Ecto neural progenitor cell (in vitro differentiated cells): ENCODE data around the gene L1TD1.
A peak's percentile ranks its signal among the peaks of the same experiment; 100 is the strongest.
"Not testable (repeated sequence)": the region's sequence is repeated elsewhere in the genome, so short reads cannot be mapped to it uniquely, and the experiment has no call there.

Experiments
- DNase-seq: peaks from one replicate; pipeline ENCODE4 v3.0.0-alpha.2; 2018; ENCODE audit warnings: low spot score

Gene L1TD1, protein sequence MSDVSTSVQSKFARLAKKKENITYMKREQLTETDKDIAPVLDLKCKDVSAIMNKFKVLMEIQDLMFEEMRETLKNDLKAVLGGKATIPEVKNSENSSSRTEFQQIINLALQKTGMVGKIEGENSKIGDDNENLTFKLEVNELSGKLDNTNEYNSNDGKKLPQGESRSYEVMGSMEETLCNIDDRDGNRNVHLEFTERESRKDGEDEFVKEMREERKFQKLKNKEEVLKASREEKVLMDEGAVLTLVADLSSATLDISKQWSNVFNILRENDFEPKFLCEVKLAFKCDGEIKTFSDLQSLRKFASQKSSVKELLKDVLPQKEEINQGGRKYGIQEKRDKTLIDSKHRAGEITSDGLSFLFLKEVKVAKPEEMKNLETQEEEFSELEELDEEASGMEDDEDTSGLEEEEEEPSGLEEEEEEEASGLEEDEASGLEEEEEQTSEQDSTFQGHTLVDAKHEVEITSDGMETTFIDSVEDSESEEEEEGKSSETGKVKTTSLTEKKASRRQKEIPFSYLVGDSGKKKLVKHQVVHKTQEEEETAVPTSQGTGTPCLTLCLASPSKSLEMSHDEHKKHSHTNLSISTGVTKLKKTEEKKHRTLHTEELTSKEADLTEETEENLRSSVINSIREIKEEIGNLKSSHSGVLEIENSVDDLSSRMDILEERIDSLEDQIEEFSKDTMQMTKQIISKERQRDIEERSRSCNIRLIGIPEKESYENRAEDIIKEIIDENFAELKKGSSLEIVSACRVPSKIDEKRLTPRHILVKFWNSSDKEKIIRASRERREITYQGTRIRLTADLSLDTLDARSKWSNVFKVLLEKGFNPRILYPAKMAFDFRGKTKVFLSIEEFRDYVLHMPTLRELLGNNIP

DNA sequence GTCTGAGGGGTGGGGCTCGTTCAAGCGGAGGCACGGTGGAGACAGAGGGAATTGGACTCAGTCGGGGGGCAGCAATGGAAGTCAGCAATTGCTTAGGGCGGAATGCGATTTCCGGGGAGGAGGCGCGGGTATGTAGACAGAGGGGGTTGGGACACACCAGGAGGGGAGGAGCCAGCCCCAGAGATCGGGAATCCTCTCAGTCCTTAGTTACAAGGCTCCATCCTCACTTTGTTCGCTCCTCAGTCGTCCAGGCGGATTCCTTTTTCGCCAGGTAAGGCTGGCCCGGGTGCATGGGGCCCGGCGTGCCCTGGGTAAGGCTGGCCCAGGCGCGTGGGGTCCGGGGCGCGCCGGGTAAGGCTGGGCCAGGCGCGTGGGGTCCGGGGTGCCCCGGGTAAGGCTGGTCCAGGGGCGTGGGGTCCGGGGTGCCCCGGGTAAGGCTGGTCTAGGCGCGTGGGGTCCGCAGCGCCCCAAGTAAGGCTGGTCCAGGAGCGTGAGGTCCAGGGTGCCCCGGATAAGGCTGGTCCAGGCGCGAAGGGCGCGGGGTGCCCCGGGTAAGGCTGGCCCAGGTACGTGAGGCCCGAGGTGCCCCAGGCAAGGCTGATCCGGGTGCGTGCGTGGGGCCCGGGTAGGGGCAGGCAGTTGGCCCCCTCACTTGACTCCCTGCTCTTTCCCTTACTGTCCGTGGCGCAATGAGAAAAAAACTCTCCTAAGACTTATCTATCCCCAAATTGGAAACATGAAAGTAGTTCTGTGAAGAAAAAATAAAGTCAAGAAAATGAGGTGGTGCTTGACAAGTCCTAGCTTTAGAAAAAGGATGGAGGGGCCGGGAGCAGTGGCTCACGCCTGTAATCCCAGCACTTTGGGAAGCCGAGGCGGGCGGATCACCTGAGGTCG is at the start of gene L1TD1:
Gene L1TD1 (plus strand): TSS at position 199 of the 894 bp plus-strand sequence. CDS start 11,780 bp downstream, outside the sequence.
- DNase-seq: peak; percentile 74

DNA sequence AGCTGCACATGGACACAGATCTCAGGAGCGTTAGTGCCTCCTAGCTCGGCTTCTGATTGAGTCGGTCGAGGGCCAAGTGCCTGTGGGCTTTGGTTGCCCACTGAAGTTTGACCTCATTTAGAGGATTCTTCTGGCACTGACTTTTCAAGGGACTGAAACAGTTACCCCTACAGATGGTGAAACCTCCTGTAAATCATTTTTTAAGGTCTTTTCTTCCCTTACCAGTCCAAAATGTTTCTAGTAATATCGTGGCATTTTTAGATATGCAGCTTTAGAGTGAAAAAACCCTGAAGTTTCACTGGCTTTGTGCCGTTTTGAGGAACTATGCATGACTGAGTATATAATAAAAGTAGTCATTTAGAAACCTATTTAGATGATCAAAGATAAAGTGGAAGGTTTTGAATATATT is 34.7 kb upstream of the L1TD1 start:
- DNase-seq: no peak

- DNase-seq: no peak
These were observed 32.9 kb upstream of the L1TD1 start for GRCh38 chr1:62161711-62162110.

DNA sequence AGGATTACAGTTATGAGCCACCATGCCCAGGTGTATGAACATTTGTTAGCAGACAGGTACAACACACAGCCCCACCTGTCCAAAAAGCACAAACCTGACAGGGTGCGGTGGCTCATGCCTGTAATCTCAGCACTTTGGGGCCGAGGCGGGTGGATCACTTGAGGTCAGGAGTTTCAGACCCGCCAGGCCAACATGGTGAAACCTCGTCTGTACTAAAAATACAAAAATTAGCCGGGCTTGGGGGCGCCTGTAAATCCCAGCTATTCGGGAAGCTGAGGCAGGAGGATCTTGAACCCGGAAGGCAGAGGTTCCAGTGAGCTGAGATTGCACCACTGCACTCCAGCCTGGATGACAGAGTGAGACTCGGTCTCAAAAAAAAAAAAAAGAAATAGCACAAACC is 24.3 kb upstream of the L1TD1 start:
- not testable (repeated sequence) for DNase-seq

DNA sequence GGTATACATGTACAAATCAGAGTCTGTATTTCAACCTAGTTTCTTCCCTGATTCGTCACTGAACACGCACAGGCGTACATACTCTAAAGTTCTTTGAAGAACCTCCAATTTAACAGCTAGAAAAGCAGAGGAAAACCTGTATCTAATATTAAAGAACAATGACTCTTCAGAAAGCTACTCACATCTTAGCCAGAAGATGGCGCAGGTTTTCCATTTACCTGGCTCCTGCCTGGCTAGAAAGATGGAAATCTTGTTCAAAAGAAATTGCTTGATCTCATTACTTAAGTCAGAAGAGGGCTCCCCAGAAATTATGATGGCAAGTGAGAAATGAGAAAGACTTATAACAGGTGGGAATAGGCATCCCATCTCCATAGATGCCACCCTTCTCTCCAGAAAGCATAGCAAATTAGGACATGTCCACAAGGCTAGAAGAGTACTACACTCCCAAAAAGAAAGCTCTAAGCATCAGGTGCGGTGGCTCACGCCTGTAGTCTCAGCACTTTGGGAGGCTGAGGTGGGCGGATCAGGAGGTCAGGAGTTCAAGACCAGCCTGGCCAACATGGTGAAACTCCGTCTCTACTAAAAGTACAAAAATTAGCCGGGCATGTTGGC is 19.0 kb upstream of the L1TD1 start:
- no peak for DNase-seq

GRCh38 chr1:62176597-62177312 is 17.9 kb upstream of the L1TD1 start:
- no peak for DNase-seq

- DNase-seq: no peak
These were observed 17.0 kb upstream of the L1TD1 start for GRCh38 chr1:62177621-62178020.

DNA sequence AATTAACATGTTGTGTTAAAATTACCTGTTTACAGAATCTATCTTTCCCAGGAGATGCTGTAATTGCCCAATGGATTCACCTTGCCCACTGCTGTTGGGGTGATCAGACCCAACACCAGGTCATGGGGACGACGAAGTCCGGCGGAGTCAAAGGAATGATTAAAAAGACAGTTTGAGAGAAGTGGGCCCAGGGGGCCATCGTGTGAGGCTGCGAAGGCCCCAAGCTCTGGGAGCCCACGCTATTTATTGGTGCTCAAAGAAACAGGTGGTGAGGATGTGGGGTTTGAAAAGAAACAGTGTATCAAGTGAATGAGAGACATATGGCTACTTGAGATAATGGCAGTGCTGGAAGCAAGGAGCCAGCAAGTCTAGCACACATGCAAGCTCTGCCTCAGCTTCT is 16.3 kb upstream of the L1TD1 start:
- DNase-seq: no peak

DNA sequence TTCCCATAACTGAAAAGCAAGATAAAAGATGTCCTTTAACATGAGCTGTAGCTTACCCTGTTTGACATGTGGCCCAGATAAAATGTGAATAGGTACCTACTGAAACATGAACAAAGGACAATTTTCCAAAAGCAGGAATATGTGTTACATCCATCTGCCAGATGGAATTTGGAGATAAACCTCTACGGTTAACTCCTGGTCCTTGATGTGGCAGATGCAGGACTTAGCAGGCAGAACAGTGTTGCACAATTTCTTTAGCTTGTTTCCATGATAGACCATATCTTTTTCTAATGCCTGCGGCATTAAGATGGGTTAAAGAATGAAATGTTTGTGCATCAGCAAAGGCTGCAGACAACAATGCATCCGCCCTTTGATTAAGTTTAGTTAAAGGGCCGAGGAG is 14.6 kb upstream of the L1TD1 start:
- not testable (repeated sequence) for DNase-seq

GRCh38 chr1:62180639-62181038 is 14.0 kb upstream of the L1TD1 start:
- DNase-seq: no peak

- no peak for DNase-seq
These were observed 13.1 kb upstream of the L1TD1 start for GRCh38 chr1:62181532-62181931.

DNA sequence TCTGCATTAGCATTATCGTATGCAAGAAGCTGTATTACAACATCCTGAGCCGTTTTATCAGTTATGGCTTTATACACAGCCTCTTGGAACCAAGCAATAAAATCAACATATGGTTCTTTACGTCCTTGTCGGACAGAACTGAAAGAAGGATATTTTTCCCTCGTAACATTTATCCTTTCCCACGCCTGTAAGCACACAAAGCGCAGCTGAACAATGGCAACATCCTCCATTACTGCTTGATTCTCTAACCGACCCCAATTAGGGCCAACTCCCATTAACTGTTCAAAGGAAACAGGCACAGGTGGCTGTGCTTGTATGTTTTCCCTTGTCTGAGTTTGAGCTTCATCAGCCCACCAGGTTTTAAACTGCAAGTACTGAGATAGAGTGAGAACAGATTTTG is 12.5 kb upstream of the L1TD1 start:
- DNase-seq: not testable (repeated sequence)

DNA sequence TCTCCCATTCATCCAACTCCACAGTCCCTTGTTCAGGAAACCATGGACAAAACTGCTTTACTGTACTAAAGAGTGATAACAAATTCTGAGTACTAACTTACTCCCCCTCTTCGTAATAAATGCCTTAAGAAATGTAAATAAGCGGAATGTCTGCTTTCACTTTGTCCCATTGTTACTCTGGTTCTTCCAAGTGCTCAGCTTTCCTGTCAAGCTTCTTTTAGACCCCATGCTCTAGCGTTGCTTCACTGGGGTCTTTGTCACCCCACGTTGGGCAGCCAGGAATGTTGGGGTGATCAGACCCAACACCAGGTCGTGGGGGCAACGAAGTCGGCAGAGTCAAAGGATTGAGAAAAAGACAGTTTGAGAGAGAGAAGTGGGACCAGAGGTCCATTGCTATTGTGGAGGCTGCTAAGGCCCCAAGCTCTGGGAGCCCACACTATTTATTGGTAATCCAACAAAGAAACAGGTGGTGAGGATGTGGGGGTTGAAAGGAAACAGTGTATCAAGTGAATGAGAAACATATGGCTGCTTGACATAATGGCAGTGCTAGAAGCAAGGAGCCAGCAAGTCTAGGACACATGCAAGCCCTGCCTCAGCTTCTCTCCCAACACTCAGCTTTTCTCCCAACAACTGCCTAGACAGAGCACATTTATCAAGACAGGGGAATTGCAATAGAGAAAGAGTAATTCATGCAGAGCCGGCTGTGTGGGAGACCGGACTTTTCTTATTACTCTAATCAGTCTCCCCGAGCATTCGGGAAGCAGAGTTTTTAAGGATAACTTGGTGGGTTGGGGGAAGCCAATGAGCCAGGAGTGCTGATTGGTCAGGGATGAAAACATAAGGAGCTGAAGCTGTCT is 11.3 kb upstream of the L1TD1 start:
- DNase-seq: not testable (repeated sequence)

DNA sequence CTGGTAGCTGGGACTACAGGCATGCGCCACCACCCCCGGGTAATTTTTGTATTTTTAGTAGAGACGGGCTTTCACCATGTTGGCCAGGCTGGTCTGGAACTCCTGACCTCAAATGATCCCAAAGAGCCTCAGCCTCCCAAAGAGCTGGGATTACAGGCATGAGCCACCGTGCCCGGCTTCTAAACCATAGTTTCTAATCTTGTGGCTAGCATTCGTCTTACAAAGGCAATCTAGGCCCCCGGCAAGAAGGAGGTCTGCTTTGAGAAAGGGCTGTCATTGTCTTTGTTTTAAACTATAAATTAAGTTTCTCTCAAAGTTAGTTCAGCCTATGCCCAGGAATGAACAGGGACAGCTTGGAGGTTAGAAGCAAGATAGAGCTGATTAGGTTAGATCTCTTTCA is 10.3 kb upstream of the L1TD1 start:
- DNase-seq: no peak

DNA sequence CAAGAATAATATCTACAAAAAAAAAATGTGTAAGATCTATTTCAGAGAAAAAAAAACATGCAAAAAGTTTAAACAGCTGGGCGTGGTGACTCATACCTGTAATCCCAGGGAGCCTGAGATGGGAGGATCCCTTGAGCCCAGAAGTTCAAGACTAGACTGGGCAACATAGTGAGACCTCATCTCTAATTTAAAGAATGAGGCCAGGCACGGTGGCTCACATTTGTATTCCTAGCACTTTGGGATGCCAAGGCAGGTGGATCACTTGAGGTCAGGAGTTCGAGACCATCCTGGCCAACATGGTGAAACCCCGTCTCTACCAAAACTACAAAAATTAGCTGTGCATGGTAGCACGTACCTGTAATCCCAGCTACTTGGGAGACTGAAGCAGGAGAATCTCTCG is 9.4 kb upstream of the L1TD1 start:
- DNase-seq: not testable (repeated sequence)

DNA sequence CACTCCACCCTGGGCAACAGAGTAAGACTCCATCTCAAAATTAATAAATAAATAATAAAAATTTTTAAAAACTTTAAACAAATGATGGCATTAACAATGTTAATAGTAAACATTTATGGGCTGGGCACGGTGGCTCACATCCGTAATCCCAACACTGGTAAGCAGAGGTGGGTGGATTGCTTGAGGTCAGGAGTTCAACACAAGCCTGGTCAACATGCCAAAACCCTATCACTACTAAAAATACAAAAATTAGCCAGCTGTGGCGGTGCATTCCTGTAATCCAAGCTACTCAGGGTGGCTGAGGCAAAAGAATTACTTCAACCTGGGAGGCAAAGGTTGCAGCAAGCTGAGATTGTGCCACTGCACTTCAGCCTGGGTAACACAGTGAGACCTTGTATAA is 9.0 kb upstream of the L1TD1 start:
- no peak for DNase-seq

DNA sequence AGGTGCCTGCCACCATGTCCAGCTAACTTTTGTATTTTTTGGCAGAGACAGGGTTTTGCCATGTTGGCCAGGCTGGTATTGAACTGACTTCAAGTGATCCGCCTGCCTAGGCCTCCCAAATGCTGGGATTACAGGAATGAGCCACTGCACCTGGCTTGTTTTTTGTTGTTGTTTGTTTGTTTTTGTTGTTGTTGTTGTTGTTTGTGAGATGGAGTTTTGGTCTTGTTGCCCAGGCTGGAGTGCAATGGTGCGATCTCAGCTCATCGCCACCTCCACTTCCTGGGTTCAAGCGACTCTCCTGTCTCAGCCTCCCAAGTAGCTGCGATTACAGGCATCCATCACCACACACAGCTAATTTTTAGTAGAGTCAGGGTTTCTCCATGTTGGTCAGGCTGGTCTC is 7.1 kb upstream of the L1TD1 start:
- no peak for DNase-seq

DNA sequence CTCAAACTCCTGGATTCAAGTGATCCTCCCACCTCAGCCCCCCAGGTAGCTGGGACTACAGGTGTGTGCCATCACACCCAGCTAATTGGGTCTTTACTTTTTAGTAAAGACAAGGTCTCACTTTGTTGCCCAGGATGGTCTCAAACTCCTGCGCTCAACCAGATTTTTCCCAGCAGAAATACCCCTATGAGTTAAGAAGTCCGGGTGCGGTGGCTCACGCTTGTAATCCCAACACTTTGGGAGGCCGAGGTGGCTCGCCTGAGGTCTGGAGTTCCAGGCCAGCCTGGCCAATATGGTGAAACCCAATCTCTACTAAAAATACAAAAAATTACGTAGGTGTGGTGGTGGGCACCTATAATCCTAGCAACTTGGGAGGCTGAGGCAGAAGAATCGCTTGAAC is 6.5 kb upstream of the L1TD1 start:
- DNase-seq: no peak

GRCh38 chr1:62196086-62196690 is 1.5 kb downstream of the L1TD1 start:
- DNase-seq: no peak
